GM21528 (cell line): ENCODE measurements around the gene SPATS2L.
"Not testable (repeated sequence)": the region's sequence is repeated elsewhere in the genome, so short reads cannot be mapped to it uniquely, and the experiment has no call there.

Experiments
- ATAC-seq: cut with Tn5 transposase; IDR thresholded peaks from one replicate; pipeline ENCODE4 v1.9.1; 2021; ENCODE audit warnings: mild to moderate bottlenecking, moderate library complexity; ENCODE audit not compliant: unreplicated experiment, low FRiP score

Gene SPATS2L

GRCh38 chr2:200318940-200319435, 12.5 kb downstream of the SPATS2L start:
- ATAC-seq: no peak

DNA sequence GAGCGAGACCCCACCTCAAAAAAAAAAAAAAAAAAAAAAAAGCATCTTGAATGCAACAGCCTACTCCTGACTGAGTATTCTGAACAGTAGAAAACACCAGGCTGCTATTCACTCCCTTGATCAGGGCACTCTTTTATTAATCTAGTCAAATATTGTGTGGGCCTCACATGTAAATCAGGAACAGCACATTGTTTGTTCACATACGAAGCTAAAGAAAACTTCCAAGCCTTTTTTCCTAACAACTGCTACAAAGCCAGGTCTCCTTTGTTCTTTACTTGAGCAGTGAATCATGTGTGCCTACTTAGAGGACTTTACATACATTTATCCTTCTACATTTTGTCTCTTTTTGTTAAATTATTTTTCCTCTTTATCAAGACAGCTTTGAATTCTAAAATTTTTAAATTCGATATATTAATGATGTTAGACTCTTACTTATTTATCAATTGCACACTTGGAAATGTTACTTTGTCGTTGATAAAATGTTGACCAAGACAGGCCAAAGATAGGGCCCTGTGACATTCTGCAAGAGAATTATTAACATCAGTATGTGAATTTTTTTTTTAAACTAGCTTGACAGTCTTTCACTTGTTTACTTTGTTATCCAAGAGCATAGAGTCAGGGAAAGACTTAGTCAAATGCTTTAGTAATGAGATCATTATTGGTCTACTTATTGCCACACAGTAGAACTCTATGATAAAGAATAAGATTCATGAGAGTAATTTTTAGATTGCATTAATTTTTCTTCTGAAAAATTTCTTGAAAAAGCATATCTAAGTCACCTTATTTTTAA, 13.2 kb downstream of the SPATS2L start:
- no peak for ATAC-seq

GRCh38 chr2:200320344-200320743, 13.9 kb downstream of the SPATS2L start:
- no peak for ATAC-seq

GRCh38 chr2:200320991-200321390, 14.5 kb downstream of the SPATS2L start:
- no peak for ATAC-seq

DNA sequence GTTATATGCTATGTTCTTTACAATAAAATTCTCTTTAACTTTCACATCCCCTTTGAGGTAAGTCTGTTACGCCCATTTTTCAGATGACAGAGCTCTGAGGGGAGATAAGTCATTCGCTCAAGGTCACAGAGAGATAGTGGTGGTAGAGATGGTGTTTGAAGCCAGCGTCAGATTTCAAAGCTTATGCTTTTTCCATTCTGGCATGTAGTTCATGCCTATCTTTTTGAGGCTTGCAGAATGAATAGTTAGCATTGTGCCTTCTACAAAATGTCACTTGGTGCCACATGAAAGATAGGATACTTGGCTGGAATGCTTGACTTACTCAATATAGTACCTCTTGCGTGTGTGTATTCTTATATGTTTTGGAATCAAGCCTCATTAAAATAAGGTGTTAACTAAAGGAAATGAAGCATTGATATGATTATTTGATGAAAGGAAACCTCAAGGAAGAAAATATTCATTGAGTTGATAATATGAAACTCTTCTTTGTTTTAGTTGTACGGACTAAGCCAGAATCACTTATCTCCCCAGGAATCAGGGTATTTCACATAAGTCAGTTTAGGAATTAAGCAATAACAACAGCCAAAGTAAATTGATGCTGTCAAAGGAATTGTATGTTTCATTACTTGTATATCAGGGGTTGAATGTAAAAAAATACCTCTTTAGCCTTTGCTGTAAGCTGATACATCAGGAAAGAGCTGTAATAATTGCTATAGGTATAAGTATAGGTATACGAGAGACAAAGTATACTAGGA, 15.5 kb downstream of the SPATS2L start:
- no peak for ATAC-seq

GRCh38 chr2:200322607-200323006, 16.1 kb downstream of the SPATS2L start:
- ATAC-seq: no peak

DNA sequence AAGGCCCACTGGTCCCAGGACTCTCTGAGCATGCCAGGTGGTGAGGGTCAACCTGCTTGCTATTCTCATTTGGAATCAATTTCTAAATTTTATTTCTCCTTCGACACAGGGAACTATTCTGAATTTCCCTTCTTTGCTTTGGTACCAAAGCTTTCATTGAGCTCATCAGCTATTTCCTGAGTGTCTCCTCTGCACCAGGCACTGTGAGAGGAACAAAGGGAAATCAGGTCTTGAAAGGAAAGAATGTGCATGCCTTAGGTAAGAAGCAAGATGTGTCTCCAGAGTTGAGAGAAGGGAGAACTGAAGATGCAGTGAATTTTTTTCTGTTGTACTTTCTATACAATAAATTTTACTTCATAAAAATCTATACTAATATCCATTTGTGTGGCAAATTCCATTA, 17.9 kb downstream of the SPATS2L start:
- ATAC-seq: no peak

DNA sequence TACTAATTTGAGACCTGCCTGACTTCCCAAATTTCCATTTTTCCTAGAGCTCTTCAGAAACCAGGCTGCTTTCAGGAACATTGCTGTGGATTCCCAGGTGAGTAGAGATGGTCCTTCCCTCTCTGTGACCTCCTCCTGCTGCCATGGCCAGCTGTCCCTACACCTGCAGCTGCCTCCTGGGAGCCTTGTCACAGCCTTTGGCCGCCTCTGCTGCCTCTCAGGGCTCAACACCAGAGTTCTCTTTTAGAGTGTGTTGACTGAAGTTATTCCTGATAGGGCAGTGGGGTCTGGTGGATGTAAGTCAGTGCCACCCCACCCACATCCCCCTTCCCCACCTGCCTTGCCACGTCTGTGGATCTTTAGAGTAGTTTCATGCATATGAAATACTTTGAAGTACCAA, 22.9 kb downstream of the SPATS2L start:
- no peak for ATAC-seq

GRCh38 chr2:200329798-200330197, 23.3 kb downstream of the SPATS2L start:
- no peak for ATAC-seq

- ATAC-seq: no peak
Measured at GRCh38 chr2:200330351-200331060, 24.0 kb downstream of the SPATS2L start.

GRCh38 chr2:200331061-200331400, 24.5 kb downstream of the SPATS2L start:
- ATAC-seq: no peak

- no peak for ATAC-seq
Measured at GRCh38 chr2:200335657-200336056, 29.2 kb downstream of the SPATS2L start.

GRCh38 chr2:200336980-200337615, 30.6 kb downstream of the SPATS2L start:
- no peak for ATAC-seq

GRCh38 chr2:200337621-200338020, 31.1 kb downstream of the SPATS2L start:
- ATAC-seq: no peak

DNA sequence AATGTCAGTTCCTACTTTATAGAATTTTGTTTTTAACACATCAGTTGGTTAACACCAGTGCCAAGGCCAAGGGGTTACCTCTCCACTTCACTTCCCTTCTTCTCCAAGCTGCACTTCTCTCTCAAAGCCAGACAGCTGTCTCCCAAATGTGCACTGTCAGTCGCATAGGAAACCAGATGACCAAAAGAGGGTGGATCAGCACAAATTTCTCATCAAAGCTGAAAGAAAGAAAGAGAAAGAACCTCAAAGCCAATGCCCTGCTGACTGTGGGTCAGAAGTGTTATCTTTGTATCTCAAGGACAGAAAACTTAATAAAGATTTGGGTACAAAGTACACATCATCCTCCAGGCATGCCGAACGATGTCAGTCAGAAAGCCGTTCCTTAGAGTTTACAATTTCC, 32.2 kb downstream of the SPATS2L start:
- no peak for ATAC-seq

GRCh38 chr2:200340508-200341224, 34.2 kb downstream of the SPATS2L start:
- ATAC-seq: no peak

- no peak for ATAC-seq
Measured at GRCh38 chr2:200341376-200341775, 34.9 kb downstream of the SPATS2L start.

- ATAC-seq: no peak
Measured at GRCh38 chr2:200342235-200342634, 35.7 kb downstream of the SPATS2L start.

DNA sequence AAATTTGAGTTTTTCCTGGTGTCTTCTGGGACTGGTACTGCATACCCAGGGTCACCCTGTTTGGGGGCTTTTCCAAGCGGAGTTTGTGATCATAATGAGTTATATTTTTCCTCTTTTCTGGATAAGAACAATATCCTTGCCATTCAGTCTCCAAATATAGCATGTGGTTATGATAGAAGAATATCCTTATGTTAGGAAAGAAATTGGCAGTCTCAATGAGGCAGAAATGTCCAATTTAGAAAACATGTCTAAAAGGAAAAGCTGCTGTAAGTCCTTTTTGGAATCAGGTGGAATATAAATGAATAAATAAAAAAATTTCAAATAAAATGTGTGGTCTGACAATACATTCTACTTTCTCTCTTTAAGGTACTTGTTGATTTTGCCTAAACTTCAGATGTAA, 36.2 kb downstream of the SPATS2L start:
- ATAC-seq: no peak

GRCh38 chr2:200344202-200344601, 37.7 kb downstream of the SPATS2L start:
- not testable (repeated sequence) for ATAC-seq
